Parietal lobe (tissue), 1 donor: ENCODE data around the gene QTRT2. TPM values are rescaled to one million over a fixed set of nuclear protein-coding genes. Genes with fewer than 3 reads are reported as not detected.

ENCODE experiments used
- total RNA-seq: library from RNA; depleted of rRNA; stranded (reverse); fragments of >200 nt; gene quantifications from one replicate; pipeline ENCODE4 v1.2.3, GENCODE V29; 2014

QTRT2 gene
- total RNA-seq = 18.2 TPM

GRCh38 chr3:114056130-114057010, at the start of gene QTRT2, which contains the start of gene CCDC191:
TSS of gene QTRT2 (plus strand) at chr3:114056737. CDS start at chr3:114065258, 8,521 bp downstream.
TSS of gene CCDC191 (minus strand) at chr3:114056526. CDS start at chr3:114056466, 60 bp downstream.

Other genes with a start within 250 kb of the QTRT2 start
- gene GRAMD1C, start 217.9 kb upstream of the QTRT2 start, total RNA-seq = 13.1 TPM
- gene ZDHHC23, start 108.7 kb upstream of the QTRT2 start, total RNA-seq = 18.8 TPM
- 9.1 TPM for gene CCDC191, start 211 bp upstream of the QTRT2 start, total RNA-seq
- not detected for gene DRD3, start 122.3 kb downstream of the QTRT2 start, total RNA-seq
- gene ZNF80, start 180.8 kb downstream of the QTRT2 start, total RNA-seq = not detected
- not detected for gene TIGIT, start 237.3 kb downstream of the QTRT2 start, total RNA-seq